Thyroid gland (tissue), 4 donors: Measurements from ENCODE around the gene TTLL5. TPM values are rescaled to one million over a fixed set of nuclear protein-coding genes. Genes with fewer than 3 reads are reported as not detected.

Source experiments
- DNase-seq, 2 donors: peaks; one replicate each; pipeline ENCODE4 v3.0.0-alpha.2; 2019
- H3K27ac ChIP-seq, 3 donors: fragments of 200-600 bp; sonication (generic); 1 replicate in 2 of 3; 2 replicates in 1 of 3; pipeline ENCODE4 v1.5.1; 2016 to 2019; ENCODE audit warnings: mild to moderate bottlenecking in 1 of 3, moderate library complexity in 1 of 3
- H3K27me3 ChIP-seq: fragments of 200-600 bp; sonication (generic); one replicate; pipeline ENCODE4 v1.5.1; 2019
- H3K36me3 ChIP-seq, 2 donors: fragments of 200-600 bp; sonication (generic); one replicate each; pipeline ENCODE4 v1.5.1; 2016 to 2019
- H3K4me1 ChIP-seq, 2 donors: fragments of 200-600 bp; sonication (generic); one replicate each; pipeline ENCODE4 v1.5.1; 2017 to 2019
- H3K4me3 ChIP-seq, 3 donors: fragments of 200-600 bp; sonication (generic); replicated peaks in 1 of 3; 1 replicate in 2 of 3; 2 replicates in 1 of 3; pipeline ENCODE4 v1.5.1; 2016; ENCODE audit warnings: mild to moderate bottlenecking in 1 of 3
- H3K9me3 ChIP-seq: fragments of 200-600 bp; sonication (generic); one replicate; pipeline ENCODE4 v1.5.1; 2017
- POLR2A ChIP-seq, 2 donors: fragments of 450-650 bp; IDR thresholded peaks; one replicate each; pipeline ENCODE4 v1.6.1; 2017; ENCODE audit warnings: antibody characterized with exemption in 2 of 2, mild to moderate bottlenecking in 2 of 2, moderate library complexity in 1 of 2
- WGBS, 2 donors: methylation state at CpG; one replicate each; pipeline ENCODE4 v1.1.5; 2017; 5-methylcytosine and 5-hydroxymethylcytosine counted together
- intact Hi-C: fragments of 100-400 bp; cut with DNase I; formaldehyde crosslinking; loops from one replicate; pipeline ENCODE4 v1.15.1; 2023
- total RNA-seq, 4 donors: library from RNA; depleted of rRNA; stranded (reverse); fragments of >200 nt; gene quantifications; one replicate each; pipeline ENCODE4 v1.2.3, GENCODE V29; 2016
- TF ChIP-seq, protein P1 (sequence below), 6 experiments: fragments of 200-600 bp in 3 of 6; fragments of 450-650 bp in 3 of 6; sonication (generic) in 3 of 6; IDR thresholded peaks; one replicate each; pipeline ENCODE4 v1.5.1; 2016 to 2019; ENCODE audit warnings: antibody characterized with exemption in 6 of 6, mild to moderate bottlenecking in 2 of 6, inconsistent platforms in 1 of 6, moderate library complexity in 1 of 6

Gene TTLL5
- total RNA-seq, 4 donors from 2014 or later, result 31.8 to 65.1 (median 35.7) TPM

DNA sequence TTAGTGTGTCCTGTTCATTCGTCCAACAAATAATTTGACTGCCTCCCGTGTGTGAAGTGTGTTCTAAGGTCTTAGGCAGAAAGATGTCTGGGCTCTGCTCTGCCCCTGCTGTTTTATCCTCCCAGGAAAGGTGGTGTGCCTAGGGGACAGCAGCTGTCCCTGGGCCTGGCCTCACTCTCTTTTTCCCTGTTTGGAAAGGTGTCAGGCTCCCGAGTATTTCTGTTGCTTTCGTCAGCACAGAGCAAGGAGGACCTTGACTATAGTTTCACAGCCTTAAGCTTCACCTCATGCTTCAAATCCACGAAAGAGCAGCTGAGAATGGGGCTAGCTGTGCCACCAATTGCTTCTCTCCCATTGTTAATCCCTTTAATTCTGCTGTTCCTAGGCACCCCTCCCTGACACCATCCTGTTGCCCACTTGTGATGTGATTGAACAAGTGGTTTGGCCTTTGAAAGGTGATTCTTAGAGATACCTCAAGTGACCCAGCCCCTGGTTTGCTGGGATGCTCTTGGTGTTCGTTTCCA is 266.6 kb downstream of the TTLL5 start:
- no peaks in the 10 kb centered on the region for H3K36me3 ChIP-seq
- H3K4me1 ChIP-seq, result no peaks in the 10 kb centered on the region
- intact Hi-C loops, result no loop called here
- H3K9me3 ChIP-seq, result no peaks in the 10 kb centered on the region
- no peak overlapping the region for H3K27ac ChIP-seq
- no peaks in the 10 kb centered on the region for H3K27me3 ChIP-seq
- DNase-seq, result no peak
- WGBS, 2 donors, result 72 to 74% methylated on average over 6 of the region's 6 CpGs
- no peak overlapping the region for H3K4me3 ChIP-seq
- TF ChIP-seq POLR2A (IDR thresholded peaks at IDR 0.05), result no peak

DNA sequence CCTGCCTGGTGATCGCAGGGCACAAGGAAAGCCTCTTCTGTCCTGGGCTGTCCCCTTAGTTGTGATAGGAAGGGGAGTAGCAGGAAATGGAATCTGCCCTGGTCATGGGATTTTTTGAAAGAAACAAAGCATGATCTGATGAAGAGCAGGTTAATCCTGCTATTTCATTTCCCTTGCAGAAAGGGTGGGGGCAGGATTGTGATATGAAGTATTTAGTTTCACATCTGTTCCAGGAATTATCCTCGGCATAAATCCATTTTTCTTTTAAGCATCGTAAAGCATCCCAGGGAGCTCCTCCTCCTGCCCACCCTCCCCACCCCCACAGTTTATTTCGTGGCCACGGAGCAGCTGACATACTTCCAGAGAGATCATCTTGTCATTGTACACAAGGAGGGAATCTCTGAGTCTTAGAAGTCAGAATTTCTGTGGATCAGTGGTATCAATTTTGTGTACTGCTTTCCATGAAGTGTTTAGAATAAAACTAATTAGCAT is 267.7 kb downstream of the TTLL5 start:
- no peak for DNase-seq
- H3K27ac ChIP-seq, result no peak overlapping the region
- no peaks in the 10 kb centered on the region for H3K36me3 ChIP-seq
- TF ChIP-seq, protein P1, sequence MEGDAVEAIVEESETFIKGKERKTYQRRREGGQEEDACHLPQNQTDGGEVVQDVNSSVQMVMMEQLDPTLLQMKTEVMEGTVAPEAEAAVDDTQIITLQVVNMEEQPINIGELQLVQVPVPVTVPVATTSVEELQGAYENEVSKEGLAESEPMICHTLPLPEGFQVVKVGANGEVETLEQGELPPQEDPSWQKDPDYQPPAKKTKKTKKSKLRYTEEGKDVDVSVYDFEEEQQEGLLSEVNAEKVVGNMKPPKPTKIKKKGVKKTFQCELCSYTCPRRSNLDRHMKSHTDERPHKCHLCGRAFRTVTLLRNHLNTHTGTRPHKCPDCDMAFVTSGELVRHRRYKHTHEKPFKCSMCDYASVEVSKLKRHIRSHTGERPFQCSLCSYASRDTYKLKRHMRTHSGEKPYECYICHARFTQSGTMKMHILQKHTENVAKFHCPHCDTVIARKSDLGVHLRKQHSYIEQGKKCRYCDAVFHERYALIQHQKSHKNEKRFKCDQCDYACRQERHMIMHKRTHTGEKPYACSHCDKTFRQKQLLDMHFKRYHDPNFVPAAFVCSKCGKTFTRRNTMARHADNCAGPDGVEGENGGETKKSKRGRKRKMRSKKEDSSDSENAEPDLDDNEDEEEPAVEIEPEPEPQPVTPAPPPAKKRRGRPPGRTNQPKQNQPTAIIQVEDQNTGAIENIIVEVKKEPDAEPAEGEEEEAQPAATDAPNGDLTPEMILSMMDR (IDR thresholded peaks at IDR 0.05), result no peak
- intact Hi-C loops, result no loop called here
- H3K4me1 ChIP-seq, result no peaks in the 10 kb centered on the region
- no peaks in the 10 kb centered on the region for H3K27me3 ChIP-seq
- WGBS, 2 donors, result 50 to 61% methylated on average over 5 of the region's 5 CpGs
- H3K9me3 ChIP-seq, result no peaks in the 10 kb centered on the region
- H3K4me3 ChIP-seq, result no peak overlapping the region

DNA sequence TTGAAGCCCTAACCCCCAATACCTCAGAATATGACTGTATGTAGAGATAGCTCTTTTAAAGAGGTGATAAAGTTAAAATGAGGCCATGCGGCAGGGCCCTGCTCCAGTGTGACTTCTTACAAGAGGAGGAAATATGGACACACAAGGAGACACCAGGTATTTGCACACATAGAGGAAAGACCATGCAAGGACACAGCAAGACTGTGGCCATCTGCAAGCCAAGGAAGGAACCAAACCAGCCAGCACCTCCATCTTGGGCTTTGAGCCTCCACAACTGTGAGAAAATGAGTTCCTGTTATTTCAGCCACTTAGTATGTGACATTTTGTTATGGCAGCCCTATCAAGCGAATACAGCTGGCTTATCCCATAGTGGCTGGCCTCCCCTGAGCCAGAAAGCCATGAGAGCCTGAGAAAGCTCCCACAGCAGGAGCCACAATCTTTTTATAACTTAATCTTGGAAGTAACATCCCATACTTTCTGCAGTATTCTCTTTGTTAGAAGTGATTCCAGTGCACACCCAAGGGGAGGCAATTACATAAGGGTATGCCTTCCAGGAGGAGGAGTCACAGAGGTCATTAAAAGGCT is 272.8 kb downstream of the TTLL5 start:
- H3K4me3 ChIP-seq, result no peak overlapping the region
- TF ChIP-seq POLR2A (IDR thresholded peaks at IDR 0.05), result no peak
- TF ChIP-seq, protein P1 (IDR thresholded peaks at IDR 0.05), result no peak
- WGBS, 2 donors, result 44 to 50% methylated on average over 2 of the region's 2 CpGs
- no peaks in the 10 kb centered on the region for H3K27me3 ChIP-seq
- intact Hi-C loops, result no loop called here
- no peak for DNase-seq
- no peak overlapping the region for H3K27ac ChIP-seq
- no peaks in the 10 kb centered on the region for H3K9me3 ChIP-seq
- no peaks in the 10 kb centered on the region for H3K4me1 ChIP-seq
- H3K36me3 ChIP-seq, result no peaks in the 10 kb centered on the region

DNA sequence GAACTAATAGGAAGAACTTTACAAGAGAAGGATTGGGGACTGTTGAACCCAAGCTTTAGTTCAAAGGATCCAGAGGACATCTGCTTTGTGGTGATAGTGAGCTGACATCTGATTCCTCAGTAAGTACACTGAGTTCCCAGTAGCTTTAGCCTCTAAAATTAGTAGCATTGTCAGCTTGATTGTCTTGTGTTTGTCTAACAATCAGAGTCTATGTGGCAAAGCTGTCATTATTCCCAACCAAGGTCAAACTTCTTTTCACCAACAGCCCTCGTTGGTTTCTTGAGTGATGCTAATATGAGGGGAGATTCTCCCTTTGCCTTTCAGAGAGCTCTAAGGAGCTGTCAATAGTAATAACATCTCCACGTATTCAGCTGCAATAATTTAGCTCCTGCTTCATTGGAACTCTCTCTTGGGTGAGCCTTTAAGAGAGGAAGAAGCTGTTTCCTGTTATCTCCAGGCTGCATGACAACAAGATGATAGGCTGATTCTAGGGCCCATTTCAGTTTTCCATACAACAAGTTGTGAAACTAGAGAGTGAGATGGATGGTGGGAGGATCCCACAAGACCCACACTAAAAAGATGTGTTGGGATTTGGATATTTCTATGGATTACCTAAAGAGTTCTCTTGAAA is 274.1 kb downstream of the TTLL5 start:
- no peak overlapping the region for H3K4me3 ChIP-seq
- TF ChIP-seq, protein P1 (IDR thresholded peaks at IDR 0.05), result no peak
- TF ChIP-seq POLR2A (IDR thresholded peaks at IDR 0.05), result no peak
- no peaks in the 10 kb centered on the region for H3K36me3 ChIP-seq
- WGBS, 2 donors, result 78 to 83% methylated on average over 2 of the region's 2 CpGs
- H3K27ac ChIP-seq, result no peak overlapping the region
- no peaks in the 10 kb centered on the region for H3K9me3 ChIP-seq
- H3K27me3 ChIP-seq, result no peaks in the 10 kb centered on the region
- no peaks in the 10 kb centered on the region for H3K4me1 ChIP-seq
- no peak for DNase-seq
- intact Hi-C loops, result no loop called here

DNA sequence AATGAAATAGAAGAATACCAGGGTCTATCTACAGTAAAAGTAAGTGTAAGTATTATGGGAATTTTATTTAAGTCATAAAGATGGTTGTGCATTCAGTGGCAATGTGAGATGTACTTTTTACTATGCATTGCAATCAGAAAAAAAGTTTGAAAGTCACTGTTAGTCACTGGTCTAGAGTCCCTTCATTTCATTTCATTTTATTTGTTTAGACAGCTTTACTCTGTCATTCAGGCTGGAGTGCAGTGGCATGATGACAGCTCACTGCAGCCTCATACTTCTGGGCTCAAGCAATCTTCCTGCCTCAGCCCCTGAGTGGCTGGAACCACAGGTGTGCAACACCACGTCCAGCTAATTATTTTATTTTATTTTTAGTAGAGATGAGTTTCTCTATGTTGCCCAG is 278.2 kb downstream of the TTLL5 start:
- TF ChIP-seq, protein P1 (IDR thresholded peaks at IDR 0.05), result no peak
- no peak for TF ChIP-seq POLR2A (IDR thresholded peaks at IDR 0.05)
- no peaks in the 10 kb centered on the region for H3K9me3 ChIP-seq
- no peaks in the 10 kb centered on the region for H3K4me1 ChIP-seq
- no peak overlapping the region for H3K4me3 ChIP-seq
- WGBS, 2 donors, result 79 to 85% methylated on average over 1 of the region's 1 CpG
- no peaks in the 10 kb centered on the region for H3K36me3 ChIP-seq
- no peak for DNase-seq
- no peak overlapping the region for H3K27ac ChIP-seq
- intact Hi-C loops, result no loop called here
- H3K27me3 ChIP-seq, result no peaks in the 10 kb centered on the region
